Measurements from ENCODE around the gene TNFSF15. TPM values are rescaled to one million over a fixed set of nuclear protein-coding genes. Genes with fewer than 3 reads are reported as not detected.

Gene TNFSF15
- total and polyA plus RNA-seq, 9 donors = 0.02 to 0.53 (median 0.24) TPM

- Histone ChIP-seq H3K4me3 (no peak overlapping the region), H3K4me1 (ENCODE audit: insufficient read depth) (no peaks in the 10 kb centered on the region), H3K27ac (no peak overlapping the region), H3K27me3 (no peaks in the 10 kb centered on the region), H3K36me3 (no peaks in the 10 kb centered on the region), H3K9me3 (no peaks in the 10 kb centered on the region)
- intact Hi-C loops (cut with DNase I) = no loop called here
- no peak for DNase-seq
- TF ChIP-seq EP300 (IDR thresholded peaks at IDR 0.05) = no peak
- no peak for TF ChIP-seq CTCF (IDR thresholded peaks at IDR 0.05)
- WGBS, 3 donors = 79 to 86% (median 84%) methylated on average over 4 of the region's 4 CpGs
These were observed 17.9 kb downstream of the TNFSF15 start for GRCh38 chr9:114787781-114788498.

- H3K36me3 ChIP-seq = no peaks in the 10 kb centered on the region
- no peak overlapping the region for H3K27ac ChIP-seq
- intact Hi-C loops (cut with DNase I) = no loop called here
- no peak for DNase-seq
- no peaks in the 10 kb centered on the region for H3K4me1 ChIP-seq (ENCODE audit: insufficient read depth)
- no peaks in the 10 kb centered on the region for H3K27me3 ChIP-seq
- 77 to 83% (median 80%) methylated on average over 2 of the region's 2 CpGs for WGBS, 3 donors
- no peak for TF ChIP-seq POLR2A (IDR thresholded peaks at IDR 0.05)
- no peak for TF ChIP-seq EP300 (IDR thresholded peaks at IDR 0.05)
- no peak for TF ChIP-seq CTCF (IDR thresholded peaks at IDR 0.05)
- no peaks in the 10 kb centered on the region for H3K9me3 ChIP-seq
- no peak overlapping the region for H3K4me3 ChIP-seq
These were observed 18.6 kb downstream of the TNFSF15 start for GRCh38 chr9:114787214-114787613.

GRCh38 chr9:114785866-114786650 is 19.8 kb downstream of the TNFSF15 start:
- intact Hi-C loops (cut with DNase I) = no loop called here
- no peak overlapping the region for H3K27ac ChIP-seq
- TF ChIP-seq CTCF (IDR thresholded peaks at IDR 0.05) (no peak), EP300 (IDR thresholded peaks at IDR 0.05) (no peak), POLR2A (IDR thresholded peaks at IDR 0.05) (no peak)
- no peaks in the 10 kb centered on the region for H3K4me1 ChIP-seq (ENCODE audit: insufficient read depth)
- WGBS, 3 donors = 65 to 71% (median 69%) methylated on average over 5 of the region's 5 CpGs
- H3K4me3 ChIP-seq = no peak overlapping the region
- H3K36me3 ChIP-seq = no peaks in the 10 kb centered on the region
- no peaks in the 10 kb centered on the region for H3K9me3 ChIP-seq
- no peak for DNase-seq
- no peaks in the 10 kb centered on the region for H3K27me3 ChIP-seq

- 50 to 66% (median 60%) methylated on average over 6 of the region's 6 CpGs for WGBS, 3 donors
- no peaks in the 10 kb centered on the region for H3K4me1 ChIP-seq (ENCODE audit: insufficient read depth)
- no peak overlapping the region for H3K4me3 ChIP-seq
- intact Hi-C loops (cut with DNase I) = no loop called here
- H3K27ac ChIP-seq = no peak overlapping the region
- no peaks in the 10 kb centered on the region for H3K36me3 ChIP-seq
- no peaks in the 10 kb centered on the region for H3K27me3 ChIP-seq
- H3K9me3 ChIP-seq = no peaks in the 10 kb centered on the region
- DNase-seq = no peak
- TF ChIP-seq CTCF (IDR thresholded peaks at IDR 0.05) (no peak), EP300 (IDR thresholded peaks at IDR 0.05) (no peak), POLR2A (IDR thresholded peaks at IDR 0.05) (no peak)
These were observed 21.0 kb downstream of the TNFSF15 start for GRCh38 chr9:114784721-114785279.

Measured in ovary (tissue), 9 donors.